Measurements from ENCODE around the gene PIM2.
"Not testable (repeated sequence)": the region's sequence is repeated elsewhere in the genome, so short reads cannot be mapped to it uniquely, and the experiment has no call there.

Gene PIM2

DNA sequence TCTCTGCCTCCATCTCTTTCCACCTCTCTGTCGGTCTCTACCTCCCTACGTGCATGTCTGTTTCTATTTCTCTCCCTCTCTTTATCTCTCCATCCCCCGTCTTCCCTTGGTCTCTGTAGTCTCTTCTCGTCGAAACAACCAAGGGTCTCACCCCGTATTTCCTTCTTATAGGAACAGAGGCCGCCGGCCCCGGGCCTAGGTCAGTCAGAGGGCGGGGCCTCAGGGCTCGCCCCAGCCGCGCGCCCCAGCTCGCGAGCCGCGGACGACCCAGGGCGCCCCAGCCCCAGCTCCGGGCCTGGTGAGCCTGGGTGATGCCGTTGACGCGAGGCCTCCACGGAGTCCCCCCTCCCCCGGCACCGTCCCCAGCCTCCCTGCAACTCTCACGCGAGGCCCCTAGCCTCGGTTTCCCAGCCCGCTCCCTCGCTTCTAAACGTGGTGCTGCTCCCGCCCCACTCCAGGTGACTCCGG is 27.9 kb downstream of the PIM2 start:
- FAIRE-seq: no peak
- no peak for DNase-seq (ENCODE audit: insufficient read length)

GRCh38 chrX:48890296-48890925 is 28.4 kb downstream of the PIM2 start:
- TF ChIP-seq TAF1 (IDR thresholded peaks at IDR 0.05; ENCODE audit: borderline replicate concordance, low read depth, low read length): no peak
- TF ChIP-seq POLR2AphosphoS5 (IDR thresholded peaks at IDR 0.05; ENCODE audit: low read depth, low read length): no peak
- TF ChIP-seq POLR2A (IDR thresholded peaks at IDR 0.05; ENCODE audit: low read depth, low read length): no peak
- FAIRE-seq (peak; percentile 68), DNase-seq (ENCODE audit: insufficient read length) (no peak)

More for the DNA sequence above, 27.9 kb downstream of the PIM2 start:
- TF ChIP-seq POLR2AphosphoS5 (IDR thresholded peaks at IDR 0.05; ENCODE audit: low read depth, low read length): no peak
- TF ChIP-seq POLR2A (IDR thresholded peaks at IDR 0.05; ENCODE audit: low read depth, low read length): no peak
- TF ChIP-seq TAF1 (IDR thresholded peaks at IDR 0.05; ENCODE audit: borderline replicate concordance, low read depth, low read length): no peak

DNA sequence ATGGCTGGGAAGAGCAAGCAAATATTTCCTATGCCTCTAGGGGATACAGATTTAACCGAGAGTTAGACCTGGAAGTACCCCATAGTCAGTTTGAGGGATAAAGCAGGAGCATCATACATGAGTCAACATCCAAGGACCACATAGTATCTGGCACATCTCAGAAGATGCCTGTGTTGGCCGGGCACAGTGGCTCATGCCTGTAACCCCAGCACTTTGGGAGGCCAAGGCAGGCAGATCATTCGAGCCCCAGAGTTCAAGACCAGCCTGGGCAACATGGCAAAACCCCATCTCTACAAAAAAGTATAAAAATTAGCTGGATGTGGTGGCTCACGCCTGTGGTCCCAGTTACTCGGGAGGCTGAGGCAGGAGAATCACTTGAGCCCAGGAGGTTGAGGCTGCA is 32.2 kb downstream of the PIM2 start:
- FAIRE-seq; DNase-seq (ENCODE audit: insufficient read length): not testable (repeated sequence)

DNA sequence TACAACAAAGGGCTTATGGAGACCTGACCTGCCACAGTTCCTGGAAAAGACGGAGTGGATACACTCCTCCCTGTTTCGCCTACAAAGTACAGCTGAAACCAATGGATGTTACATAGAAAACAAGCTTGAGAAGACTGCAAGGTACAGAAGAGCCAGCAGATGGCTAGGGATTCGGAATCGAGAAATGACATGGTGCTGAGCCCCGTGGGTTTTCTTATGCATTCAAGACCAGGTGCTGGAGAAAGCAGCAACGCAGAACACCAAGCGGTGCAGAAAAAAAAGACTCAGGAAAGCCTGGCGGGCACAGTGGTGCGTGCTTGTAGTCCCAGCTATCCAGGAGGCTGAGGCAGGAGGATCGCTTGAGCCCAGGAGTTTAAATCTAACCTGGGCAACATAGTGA is 35.1 kb downstream of the PIM2 start:
- TF ChIP-seq POLR2AphosphoS5 (IDR thresholded peaks at IDR 0.05; ENCODE audit: low read depth, low read length) (no peak), POLR2A (IDR thresholded peaks at IDR 0.05; ENCODE audit: low read depth, low read length) (no peak), TAF1 (IDR thresholded peaks at IDR 0.05; ENCODE audit: borderline replicate concordance, low read depth, low read length) (no peak)
- DNase-seq (ENCODE audit: insufficient read length): no peak
- FAIRE-seq: no peak

- not testable (repeated sequence) for FAIRE-seq; DNase-seq (ENCODE audit: insufficient read length)
Measured at GRCh38 chrX:48876944-48877343, 41.9 kb downstream of the PIM2 start.

DNA sequence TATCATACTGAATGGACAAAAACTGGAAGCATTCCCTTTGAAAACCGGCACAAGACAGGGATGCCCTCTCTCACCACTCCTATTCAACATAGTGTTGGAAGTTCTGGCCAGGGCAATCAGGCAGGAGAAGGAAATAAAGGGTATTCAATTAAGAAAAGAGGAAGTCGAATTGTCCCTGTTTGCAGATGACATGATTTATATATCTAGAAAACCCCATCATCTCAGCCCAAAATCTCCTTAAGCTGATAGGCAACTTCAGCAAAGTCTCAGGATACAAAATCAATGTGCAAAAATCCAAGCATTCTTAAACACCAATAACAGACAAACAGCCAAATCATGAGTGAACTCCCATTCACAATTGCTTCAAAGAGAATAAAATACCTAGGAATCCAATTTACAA is 46.8 kb downstream of the PIM2 start:
- not testable (repeated sequence) for FAIRE-seq

DNA sequence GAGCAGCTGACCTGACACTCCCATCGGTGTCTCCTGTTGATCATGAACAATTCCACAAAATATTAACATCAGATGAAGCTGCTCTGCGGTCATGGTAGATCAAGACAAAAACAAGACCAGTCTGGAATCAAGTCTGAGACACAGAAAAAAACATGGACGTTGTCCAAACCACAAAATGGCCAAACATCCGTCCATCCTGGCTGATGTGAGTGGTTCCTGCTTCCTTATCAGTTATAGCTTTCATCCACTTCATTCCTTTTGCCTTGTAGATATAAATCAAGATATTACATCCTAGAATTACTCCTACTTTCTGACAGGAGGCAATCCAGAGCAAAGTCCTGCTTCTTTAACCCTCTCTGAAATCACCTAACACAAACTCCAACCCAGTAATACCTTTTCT is 54.6 kb downstream of the PIM2 start:
- DNase-seq (ENCODE audit: insufficient read length) (no peak), FAIRE-seq (no peak)
- TF ChIP-seq TAF1 (IDR thresholded peaks at IDR 0.05; ENCODE audit: borderline replicate concordance, low read depth, low read length) (no peak), POLR2A (IDR thresholded peaks at IDR 0.05; ENCODE audit: low read depth, low read length) (no peak), POLR2AphosphoS5 (IDR thresholded peaks at IDR 0.05; ENCODE audit: low read depth, low read length) (no peak)

More for the DNA sequence above, 46.8 kb downstream of the PIM2 start:
- not testable (repeated sequence) for DNase-seq (ENCODE audit: insufficient read length)
